PC-3 (cell line): ENCODE results near the gene KCNN2. TPM values are rescaled to one million over a fixed set of nuclear protein-coding genes. Genes with fewer than 3 reads are reported as not detected.

Source experiments
- ATAC-seq: fragments of 200-7000 bp; cut with Tn5 transposase; 2 replicates; pipeline ENCODE4 v1.9.1; 2020; ENCODE audit warnings: mild to moderate bottlenecking, moderate library complexity
- BruUV-seq: library from RNA; stranded (reverse); fragments of 400-500 nt; replicated peaks from 2 replicates; lab custom pipeline; 2021; lab: Mats Ljungman, UMichigan
- CTCF ChIA-PET: fragments of 300-600 bp; sonication (Branson Sonifier 250); formaldehyde crosslinking; loops from one replicate; lab custom pipeline; 2022; ENCODE audit warnings: antibody characterized with exemption; lab: Charles Lee
- POLR2A ChIA-PET: fragments of 300-600 bp; sonication (Branson Sonifier 250); formaldehyde crosslinking; loops from one replicate; lab custom pipeline; 2022; ENCODE audit warnings: antibody characterized with exemption; ENCODE audit not compliant: unreplicated experiment; lab: Charles Lee
- DNase-seq: peaks from one replicate; pipeline ENCODE4 v3.0.0-alpha.2; 2015
- H2AFZ ChIP-seq: fragments of 300-600 bp; sonication (generic); 2 replicates; pipeline ENCODE4 v1.6.0; 2016; ENCODE audit warnings: antibody characterized with exemption, low read length
- H3F3A ChIP-seq: fragments of 300-600 bp; sonication (generic); one replicate; pipeline ENCODE4 v1.6.0; 2017; ENCODE audit warnings: antibody characterized with exemption, low read length, control low read depth, mild to moderate bottlenecking; ENCODE audit not compliant: unreplicated experiment
- H3K27ac ChIP-seq: fragments of 300-600 bp; sonication (generic); 2 replicates; pipeline ENCODE4 v1.5.1; 2016; ENCODE audit warnings: mild to moderate bottlenecking, low read length
- H3K27me3 ChIP-seq: fragments of 300-600 bp; sonication (generic); 2 replicates; pipeline ENCODE4 v1.6.1; 2016; ENCODE audit warnings: low read length, mixed read lengths
- H3K36me3 ChIP-seq: fragments of 300-600 bp; sonication (generic); 2 replicates; pipeline ENCODE4 v1.6.1; 2016; ENCODE audit warnings: low read depth, mixed run types, low read length, mixed read lengths
- H3K4me1 ChIP-seq: fragments of 300-600 bp; sonication (generic); 2 replicates; pipeline ENCODE4 v1.5.1; 2016; ENCODE audit warnings: low read length; ENCODE audit not compliant: insufficient read depth
- H3K4me2 ChIP-seq: fragments of 300-600 bp; sonication (generic); 2 replicates; pipeline ENCODE4 v1.6.0; 2016; ENCODE audit warnings: low read length
- H3K4me3 ChIP-seq: fragments of 300-600 bp; sonication (generic); 2 replicates; pipeline ENCODE4 v1.5.1; 2016; ENCODE audit warnings: mild to moderate bottlenecking, low read length, mixed read lengths
- H3K79me2 ChIP-seq: fragments of 300-600 bp; sonication (generic); 2 replicates; pipeline ENCODE4 v1.6.1; 2017; ENCODE audit warnings: low read length, mixed read lengths
- H3K9ac ChIP-seq: fragments of 300-600 bp; sonication (generic); 2 replicates; pipeline ENCODE4 v1.6.0; 2016; ENCODE audit warnings: mild to moderate bottlenecking, low read length
- H3K9me2 ChIP-seq: fragments of 300-600 bp; sonication (generic); replicated peaks from 2 replicates; pipeline ENCODE4 v1.6.1; 2016; ENCODE audit warnings: mixed run types, low read length, mixed read lengths
- H3K9me3 ChIP-seq: fragments of 300-600 bp; sonication (generic); 2 replicates; pipeline ENCODE4 v1.6.1; 2016; ENCODE audit warnings: low read length, mixed read lengths
- H4K20me1 ChIP-seq: fragments of 300-600 bp; sonication (generic); 2 replicates; pipeline ENCODE4 v1.6.1; 2016; ENCODE audit warnings: low read length, mixed read lengths
- EZH2 ChIP-seq: fragments of 300-600 bp; sonication (generic); IDR thresholded peaks from one replicate; pipeline ENCODE4 v1.6.1; 2017; ENCODE audit warnings: antibody characterized with exemption, mild to moderate bottlenecking, low read length; ENCODE audit not compliant: unreplicated experiment
- EZH2phosphoT487 ChIP-seq: fragments of 300-600 bp; sonication (generic); IDR thresholded peaks from 2 replicates; pipeline ENCODE4 v1.6.1; 2018; ENCODE audit warnings: mild to moderate bottlenecking, antibody characterized with exemption, low read length, borderline replicate concordance
- intact Hi-C: fragments of 100-400 bp; cut with micrococcal nuclease; formaldehyde crosslinking; loops from 2 replicates; pipeline ENCODE4 v1.9.0; 2023
- total RNA-seq: library from RNA; depleted of rRNA; stranded (reverse); fragments of >200 nt; gene quantifications from 2 replicates; pipeline ENCODE4 v1.2.3, GENCODE V29; 2014
- TF ChIP-seq, protein P1 (sequence below): fragments of 300-600 bp; sonication (generic); conservative IDR thresholded peaks from 2 replicates; pipeline ENCODE4 v1.5.1; 2017; ENCODE audit warnings: antibody characterized with exemption, low read depth, mild to moderate bottlenecking, low read length

Gene KCNN2
- total RNA-seq, 1 experiment from 2014 or later: 0.07 TPM

DNA sequence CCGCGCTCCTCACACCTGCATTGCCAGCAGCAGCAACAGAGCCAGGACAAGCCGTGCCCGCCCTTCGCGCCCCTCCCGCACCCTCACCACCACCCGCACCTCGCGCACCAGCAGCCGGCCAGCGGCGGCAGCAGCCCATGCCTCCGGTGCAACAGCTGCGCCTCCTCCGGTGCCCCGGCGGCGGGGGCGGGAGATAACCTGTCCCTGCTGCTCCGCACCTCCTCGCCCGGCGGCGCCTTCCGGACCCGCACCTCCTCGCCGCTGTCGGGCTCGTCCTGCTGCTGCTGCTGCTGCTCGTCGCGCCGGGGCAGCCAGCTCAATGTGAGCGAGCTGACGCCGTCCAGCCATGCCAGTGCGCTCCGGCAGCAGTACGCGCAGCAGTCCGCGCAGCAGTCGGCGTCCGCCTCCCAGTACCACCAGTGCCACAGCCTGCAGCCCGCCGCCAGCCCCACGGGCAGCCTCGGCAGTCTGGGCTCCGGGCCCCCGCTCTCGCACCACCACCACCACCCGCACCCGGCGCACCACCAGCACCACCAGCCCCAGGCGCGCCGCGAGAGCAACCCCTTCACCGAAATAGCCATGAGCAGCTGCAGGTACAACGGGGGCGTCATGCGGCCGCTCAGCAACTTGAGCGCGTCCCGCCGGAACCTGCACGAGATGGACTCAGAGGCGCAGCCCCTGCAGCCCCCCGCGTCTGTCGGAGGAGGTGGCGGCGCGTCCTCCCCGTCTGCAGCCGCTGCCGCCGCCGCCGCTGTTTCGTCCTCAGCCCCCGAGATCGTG, 517 bp downstream of the KCNN2 start:
- Histone ChIP-seq H4K20me1 (no peaks in the 10 kb centered on the region), H3K36me3 (no peaks in the 10 kb centered on the region), H3K9me3 (no peaks in the 10 kb centered on the region), H2AFZ (no peak overlapping the region), H3K27me3 (peaks cover 56% of the 10 kb centered on the region), H3K79me2 (no peaks in the 10 kb centered on the region), H3K4me1 (no peaks in the 10 kb centered on the region), H3F3A (no peaks in the 10 kb centered on the region), H3K9me2 (no peaks in the 10 kb centered on the region), H3K4me3 (peak overlapping the region; percentile 37; the same call in 1 of the 2 replicates), H3K4me2 (peak overlapping the region; percentile 51; the same call in 1 of the 2 replicates), H3K9ac (no peak overlapping the region), H3K27ac (no peak overlapping the region)
- ATAC-seq (no peak), DNase-seq (no peak)
- CTCF ChIA-PET: no interaction called here
- intact Hi-C loops: no loop called here
- TF ChIP-seq EZH2phosphoT487: no peak
- TF ChIP-seq, protein P1, sequence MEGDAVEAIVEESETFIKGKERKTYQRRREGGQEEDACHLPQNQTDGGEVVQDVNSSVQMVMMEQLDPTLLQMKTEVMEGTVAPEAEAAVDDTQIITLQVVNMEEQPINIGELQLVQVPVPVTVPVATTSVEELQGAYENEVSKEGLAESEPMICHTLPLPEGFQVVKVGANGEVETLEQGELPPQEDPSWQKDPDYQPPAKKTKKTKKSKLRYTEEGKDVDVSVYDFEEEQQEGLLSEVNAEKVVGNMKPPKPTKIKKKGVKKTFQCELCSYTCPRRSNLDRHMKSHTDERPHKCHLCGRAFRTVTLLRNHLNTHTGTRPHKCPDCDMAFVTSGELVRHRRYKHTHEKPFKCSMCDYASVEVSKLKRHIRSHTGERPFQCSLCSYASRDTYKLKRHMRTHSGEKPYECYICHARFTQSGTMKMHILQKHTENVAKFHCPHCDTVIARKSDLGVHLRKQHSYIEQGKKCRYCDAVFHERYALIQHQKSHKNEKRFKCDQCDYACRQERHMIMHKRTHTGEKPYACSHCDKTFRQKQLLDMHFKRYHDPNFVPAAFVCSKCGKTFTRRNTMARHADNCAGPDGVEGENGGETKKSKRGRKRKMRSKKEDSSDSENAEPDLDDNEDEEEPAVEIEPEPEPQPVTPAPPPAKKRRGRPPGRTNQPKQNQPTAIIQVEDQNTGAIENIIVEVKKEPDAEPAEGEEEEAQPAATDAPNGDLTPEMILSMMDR: no peak
- TF ChIP-seq EZH2: no peak
- BruUV-seq: no TSS peak
- POLR2A ChIA-PET: no interaction called here

DNA sequence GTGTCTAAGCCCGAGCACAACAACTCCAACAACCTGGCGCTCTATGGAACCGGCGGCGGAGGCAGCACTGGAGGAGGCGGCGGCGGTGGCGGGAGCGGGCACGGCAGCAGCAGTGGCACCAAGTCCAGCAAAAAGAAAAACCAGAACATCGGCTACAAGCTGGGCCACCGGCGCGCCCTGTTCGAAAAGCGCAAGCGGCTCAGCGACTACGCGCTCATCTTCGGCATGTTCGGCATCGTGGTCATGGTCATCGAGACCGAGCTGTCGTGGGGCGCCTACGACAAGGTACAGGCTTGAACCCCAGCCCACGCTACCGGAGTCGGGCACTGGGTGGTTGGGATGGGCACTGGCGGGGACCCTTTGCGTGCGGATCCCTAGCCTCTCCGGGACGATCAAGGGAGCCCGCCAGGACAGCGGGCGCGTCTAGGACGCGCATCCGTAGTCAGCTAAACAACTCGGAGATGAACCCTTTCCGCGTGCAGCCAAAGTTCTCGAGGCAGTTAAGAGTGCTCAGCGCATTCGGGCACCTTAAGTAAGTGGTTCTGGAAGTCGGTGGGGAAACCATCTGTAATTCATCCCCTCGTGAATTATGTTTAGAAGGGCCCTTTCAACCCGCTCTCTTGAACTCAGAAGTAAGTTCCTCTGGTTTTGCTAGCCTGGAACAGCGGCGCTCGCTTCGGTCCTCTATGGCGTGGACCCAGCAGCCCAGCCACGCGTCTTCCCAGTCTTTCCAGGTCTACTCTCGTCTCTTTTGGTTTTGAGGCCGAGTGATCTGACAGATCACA, 1.3 kb downstream of the KCNN2 start:
- intact Hi-C loops: no loop called here
- H3K27ac ChIP-seq: no peak overlapping the region
- ATAC-seq (no peak), DNase-seq (no peak)
- H2AFZ ChIP-seq: no peak overlapping the region
- H4K20me1 ChIP-seq: no peaks in the 10 kb centered on the region
- no peak overlapping the region for H3K9ac ChIP-seq
- TF ChIP-seq, protein P1: no peak
- TF ChIP-seq EZH2: peak; percentile 50
- no peak overlapping the region for H3K4me2 ChIP-seq
- H3K27me3 ChIP-seq: peaks cover 56% of the 10 kb centered on the region
- no peaks in the 10 kb centered on the region for H3K36me3 ChIP-seq
- no peaks in the 10 kb centered on the region for H3F3A ChIP-seq
- CTCF ChIA-PET: no interaction called here
- POLR2A ChIA-PET: no interaction called here
- no TSS peak for BruUV-seq
- no peaks in the 10 kb centered on the region for H3K79me2 ChIP-seq
- no peak overlapping the region for H3K4me3 ChIP-seq
- no peaks in the 10 kb centered on the region for H3K9me3 ChIP-seq
- H3K9me2 ChIP-seq: no peaks in the 10 kb centered on the region
- H3K4me1 ChIP-seq: no peaks in the 10 kb centered on the region
